HepG2 (cell line): ENCODE measurements around the gene RPL38. TPM values are rescaled to one million over a fixed set of nuclear protein-coding genes. Genes with fewer than 3 reads are reported as not detected.

Experiments used
- AGO1 ChIP-seq: fragments of 200-400 bp; formaldehyde crosslinking; IDR thresholded peaks from 2 replicates; pipeline ENCODE4 v1.6.1; 2017; ENCODE audit warnings: mild to moderate bottlenecking, low read depth, low read length, moderate library complexity; ENCODE audit not compliant: poor library complexity, severe bottlenecking
- ETV5 ChIP-seq: IDR thresholded peaks from 2 replicates; pipeline ENCODE4 v1.6.1; 2018; ENCODE audit warnings: missing biosample characterization, missing genetic modification reagents, inconsistent platforms, borderline replicate concordance
- FOXO1 ChIP-seq: sonication (generic); formaldehyde crosslinking; IDR thresholded peaks from 2 replicates; pipeline ENCODE4 v1.4.0; 2020; ENCODE audit warnings: missing genetic modification reagents
- GLI4 ChIP-seq: sonication (generic); formaldehyde crosslinking; IDR thresholded peaks from 2 replicates; pipeline ENCODE4 v1.5.1; 2020; ENCODE audit warnings: missing genetic modification reagents, mild to moderate bottlenecking, moderate library complexity, borderline replicate concordance
- GZF1 ChIP-seq: sonication (generic); formaldehyde crosslinking; IDR thresholded peaks from 2 replicates; pipeline ENCODE4 v1.5.1; 2020; ENCODE audit warnings: mild to moderate bottlenecking, missing genetic modification reagents
- HNF1B ChIP-seq: sonication (generic); formaldehyde crosslinking; IDR thresholded peaks from 2 replicates; pipeline ENCODE4 v1.5.1; 2020; ENCODE audit warnings: mild to moderate bottlenecking, moderate library complexity, missing genetic modification reagents
- HOXA7 ChIP-seq: sonication (generic); formaldehyde crosslinking; IDR thresholded peaks from 2 replicates; pipeline ENCODE4 v1.8.1; 2022; ENCODE audit warnings: mild to moderate bottlenecking, missing genetic modification reagents, moderate library complexity
- MAFF ChIP-seq: IDR thresholded peaks from 2 replicates; pipeline ENCODE4 v1.6.1; 2011; ENCODE audit warnings: low read depth, low read length, improper control_type of control experiment
- PCBP1 ChIP-seq: fragments of 200-400 bp; formaldehyde crosslinking; IDR thresholded peaks from 2 replicates; pipeline ENCODE4 v1.6.1; 2017; ENCODE audit warnings: mild to moderate bottlenecking, low read depth, low read length, borderline replicate concordance
- PITX1 ChIP-seq: sonication (generic); formaldehyde crosslinking; IDR thresholded peaks from 2 replicates; pipeline ENCODE4 v1.5.1; 2020; ENCODE audit warnings: mild to moderate bottlenecking, missing genetic modification reagents
- PRDM4 ChIP-seq: sonication (generic); formaldehyde crosslinking; IDR thresholded peaks from 2 replicates; pipeline ENCODE4 v1.9.0; 2021; ENCODE audit warnings: missing genetic modification reagents, borderline replicate concordance
- PRMT3 ChIP-seq: sonication (generic); formaldehyde crosslinking; IDR thresholded peaks from 2 replicates; pipeline ENCODE4 v1.8.1; 2022; ENCODE audit warnings: low read depth, mild to moderate bottlenecking, moderate library complexity, missing genetic modification reagents, borderline replicate concordance
- REPIN1 ChIP-seq: sonication (generic); formaldehyde crosslinking; IDR thresholded peaks from 2 replicates; pipeline ENCODE4 v1.8.0; 2022; ENCODE audit warnings: missing genetic modification reagents, low read depth, mild to moderate bottlenecking, borderline replicate concordance
- SOX5 ChIP-seq: IDR thresholded peaks from 2 replicates; pipeline ENCODE4 v1.6.1; 2016; ENCODE audit warnings: borderline replicate concordance
- SP5 ChIP-seq: IDR thresholded peaks from 2 replicates; pipeline ENCODE4 v1.6.1; 2016; ENCODE audit warnings: low read depth, borderline replicate concordance
- ZBTB1 ChIP-seq: sonication (generic); formaldehyde crosslinking; IDR thresholded peaks from 2 replicates; pipeline ENCODE4 v1.4.0; 2020; ENCODE audit warnings: missing genetic modification reagents, borderline replicate concordance
- ZMAT3 ChIP-seq: sonication (generic); formaldehyde crosslinking; conservative IDR thresholded peaks from 2 replicates; pipeline ENCODE4 v1.7.0; 2021; ENCODE audit warnings: missing genetic modification reagents
- ZNF253 ChIP-seq: sonication (generic); formaldehyde crosslinking; IDR thresholded peaks from 2 replicates; pipeline ENCODE4 v1.8.0; 2022; ENCODE audit warnings: mild to moderate bottlenecking, missing genetic modification reagents, borderline replicate concordance
- ZNF33A ChIP-seq: sonication (generic); formaldehyde crosslinking; IDR thresholded peaks from 2 replicates; pipeline ENCODE4 v1.5.1; 2020; ENCODE audit warnings: missing genetic modification reagents, mild to moderate bottlenecking, moderate library complexity, borderline replicate concordance
- ZNF678 ChIP-seq: sonication (generic); formaldehyde crosslinking; IDR thresholded peaks from 2 replicates; pipeline ENCODE4 v1.4.0; 2020; ENCODE audit warnings: mild to moderate bottlenecking, missing genetic modification reagents
- ZXDC ChIP-seq: sonication (generic); formaldehyde crosslinking; IDR thresholded peaks from 2 replicates; pipeline ENCODE4 v1.5.0; 2020; ENCODE audit warnings: mild to moderate bottlenecking, missing genetic modification reagents
- polyA plus RNA-seq, 8 experiments: library from polyadenylated mRNA; depleted of rRNA in 3 of 8; stranded (reverse) in 7 of 8; unstranded in 1 of 8; fragments of >200 nt; fragmentation: Illumina TruSeq in 4 of 8; extraction: Trizol in 4 of 8; gene quantifications; 2 replicates each; pipeline versions ENCODE4 v1.2.1 to v1.2.3, GENCODE V29; 2011 to 2016; ENCODE audit warnings: low read depth in 4 of 8, missing spikeins in 1 of 8, mixed read lengths in 1 of 8; ENCODE audit not compliant: insufficient read depth in 1 of 8
- total RNA-seq, 5 experiments: library from RNA; depleted of rRNA; stranded (reverse); fragments of >200 nt; fragmentation: Illumina TruSeq; extraction: Trizol; gene quantifications; 2 replicates each; pipeline ENCODE4 v1.2.3, GENCODE V29; 2016; ENCODE audit warnings: low read depth in 1 of 5

Gene RPL38
- total and polyA plus RNA-seq, 2 of the 13 experiments (the other 11 are each of a cell fraction or from before 2014, with no cell fraction given), result 2,370 to 2,372 TPM

- TF ChIP-seq FOXO1 (CRISPR knock-in tag) (no peak), ZNF253 (CRISPR knock-in tag) (no peak), PRMT3 (CRISPR knock-in tag) (no peak), AGO1 (peak; percentile 87), PITX1 (CRISPR knock-in tag) (0 out of 2 replicates have a peak, but pooled peaks have one; percentile 13), HOXA7 (no peak), SP5 (CRISPR knock-in tag) (no peak), ETV5 (CRISPR knock-in tag) (no peak), ZNF678 (CRISPR knock-in tag) (0 out of 2 replicates have a peak, but pooled peaks have one; percentile 55), PCBP1 (0 out of 2 replicates have a peak, but pooled peaks have one; percentile 45), SOX5 (CRISPR knock-in tag) (no peak), ZNF33A (CRISPR knock-in tag) (no peak), ZXDC (CRISPR knock-in tag) (no peak), GLI4 (CRISPR knock-in tag) (no peak), PRDM4 (no peak), REPIN1 (CRISPR knock-in tag) (no peak), GZF1 (CRISPR knock-in tag) (peak; percentile 41; the same call in 1 of the 2 replicates), MAFF (no peak), ZBTB1 (CRISPR knock-in tag) (no peak), HNF1B (CRISPR knock-in tag) (no peak), ZMAT3 (CRISPR knock-in tag) (no peak)
Observed at GRCh38 chr17:74211141-74211911, 7.8 kb downstream of the RPL38 start (continued).
